ENCODE data around the gene LUZP1.

LUZP1 gene

GRCh38 chr1:23114424-23115079 lies 54.1 kb downstream of the LUZP1 start:
- DNase-seq, result no peak

GRCh38 chr1:23111600-23112535 lies 56.8 kb downstream of the LUZP1 start:
- no peak for DNase-seq

GRCh38 chr1:23110391-23110790 lies 58.3 kb downstream of the LUZP1 start:
- no peak for DNase-seq

GRCh38 chr1:23108918-23109533 lies 59.6 kb downstream of the LUZP1 start:
- DNase-seq, result no peak

- DNase-seq, result peak; percentile 61
Measured at GRCh38 chr1:23103001-23103889, 65.4 kb downstream of the LUZP1 start.

- DNase-seq, result no peak
Measured at GRCh38 chr1:23102289-23102688, 66.4 kb downstream of the LUZP1 start.

GRCh38 chr1:23101887-23102286 lies 66.8 kb downstream of the LUZP1 start:
- DNase-seq, result no peak

GRCh38 chr1:23101101-23101827 lies 67.4 kb downstream of the LUZP1 start:
- DNase-seq, result no peak

GRCh38 chr1:23100074-23100748 lies 68.4 kb downstream of the LUZP1 start:
- no peak for DNase-seq

GRCh38 chr1:23099171-23099536 lies 69.5 kb downstream of the LUZP1 start:
- DNase-seq, result no peak

GRCh38 chr1:23098463-23099170 lies 70.0 kb downstream of the LUZP1 start:
- peak; percentile 81 for DNase-seq

GRCh38 chr1:23097316-23097715 lies 71.3 kb downstream of the LUZP1 start:
- DNase-seq, result no peak

- DNase-seq, result no peak
Measured at GRCh38 chr1:23092447-23092846, 76.2 kb downstream of the LUZP1 start.

GRCh38 chr1:23091545-23091944 lies 77.1 kb downstream of the LUZP1 start:
- no peak for DNase-seq

- no peak for DNase-seq
Measured at GRCh38 chr1:23090056-23090455, 78.6 kb downstream of the LUZP1 start.

- DNase-seq, result no peak
Measured at GRCh38 chr1:23088027-23088426, 80.6 kb downstream of the LUZP1 start.

GRCh38 chr1:23085696-23086095 lies 83.0 kb downstream of the LUZP1 start:
- no peak for DNase-seq

GRCh38 chr1:23084880-23085279 lies 83.8 kb downstream of the LUZP1 start:
- no peak for DNase-seq

- DNase-seq, result no peak
Measured at GRCh38 chr1:23083714-23084480, 84.8 kb downstream of the LUZP1 start.

- no peak for DNase-seq
Measured at GRCh38 chr1:23081376-23081775, 87.3 kb downstream of the LUZP1 start.
